LNCAP (cell line): Measurements from ENCODE around the gene NUP210.

ENCODE experiments used
- TF ChIP-seq, protein P1 (sequence below): fragments of 450-650 bp; IDR thresholded peaks from 2 replicates; pipeline ENCODE4 v1.5.1; 2017; ENCODE audit warnings: mild to moderate bottlenecking

NUP210 gene

DNA sequence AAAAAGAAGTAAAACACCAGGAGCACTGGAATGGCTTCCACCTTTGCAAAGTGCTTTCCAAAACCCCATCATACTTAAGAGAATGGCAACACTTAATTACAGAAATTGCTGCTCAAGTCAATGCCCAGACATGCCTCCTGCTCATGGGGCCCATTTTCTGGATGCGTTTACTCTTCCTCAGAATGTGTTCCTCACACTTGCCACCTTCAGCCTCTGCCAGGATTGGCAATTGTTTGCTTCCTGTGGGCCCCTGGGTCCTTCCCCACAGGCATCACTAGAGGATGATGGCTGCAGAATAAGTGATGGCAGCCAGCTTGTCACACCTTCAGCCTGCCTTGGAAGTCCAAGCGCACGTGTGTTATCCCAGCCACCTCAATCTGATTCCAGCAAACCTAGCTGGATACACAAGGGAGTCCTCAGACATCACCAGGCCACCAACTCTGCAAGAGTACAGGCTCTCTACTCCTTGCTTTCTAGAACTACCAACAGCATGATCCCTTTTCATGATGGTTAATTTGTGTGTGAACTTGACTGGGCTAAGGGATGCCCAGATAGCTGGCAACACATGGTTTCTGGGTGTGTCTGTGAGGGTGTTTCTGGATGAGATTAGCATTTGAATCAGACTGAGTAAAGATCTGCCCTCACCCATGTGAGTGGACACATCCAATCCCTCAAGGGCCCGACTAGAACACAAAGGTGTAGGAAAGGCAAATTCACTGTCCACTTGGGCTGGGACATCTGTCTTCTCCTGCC lies 4.9 kb upstream of the NUP210 start:
- TF ChIP-seq, protein P1, sequence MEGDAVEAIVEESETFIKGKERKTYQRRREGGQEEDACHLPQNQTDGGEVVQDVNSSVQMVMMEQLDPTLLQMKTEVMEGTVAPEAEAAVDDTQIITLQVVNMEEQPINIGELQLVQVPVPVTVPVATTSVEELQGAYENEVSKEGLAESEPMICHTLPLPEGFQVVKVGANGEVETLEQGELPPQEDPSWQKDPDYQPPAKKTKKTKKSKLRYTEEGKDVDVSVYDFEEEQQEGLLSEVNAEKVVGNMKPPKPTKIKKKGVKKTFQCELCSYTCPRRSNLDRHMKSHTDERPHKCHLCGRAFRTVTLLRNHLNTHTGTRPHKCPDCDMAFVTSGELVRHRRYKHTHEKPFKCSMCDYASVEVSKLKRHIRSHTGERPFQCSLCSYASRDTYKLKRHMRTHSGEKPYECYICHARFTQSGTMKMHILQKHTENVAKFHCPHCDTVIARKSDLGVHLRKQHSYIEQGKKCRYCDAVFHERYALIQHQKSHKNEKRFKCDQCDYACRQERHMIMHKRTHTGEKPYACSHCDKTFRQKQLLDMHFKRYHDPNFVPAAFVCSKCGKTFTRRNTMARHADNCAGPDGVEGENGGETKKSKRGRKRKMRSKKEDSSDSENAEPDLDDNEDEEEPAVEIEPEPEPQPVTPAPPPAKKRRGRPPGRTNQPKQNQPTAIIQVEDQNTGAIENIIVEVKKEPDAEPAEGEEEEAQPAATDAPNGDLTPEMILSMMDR, result no peak

DNA sequence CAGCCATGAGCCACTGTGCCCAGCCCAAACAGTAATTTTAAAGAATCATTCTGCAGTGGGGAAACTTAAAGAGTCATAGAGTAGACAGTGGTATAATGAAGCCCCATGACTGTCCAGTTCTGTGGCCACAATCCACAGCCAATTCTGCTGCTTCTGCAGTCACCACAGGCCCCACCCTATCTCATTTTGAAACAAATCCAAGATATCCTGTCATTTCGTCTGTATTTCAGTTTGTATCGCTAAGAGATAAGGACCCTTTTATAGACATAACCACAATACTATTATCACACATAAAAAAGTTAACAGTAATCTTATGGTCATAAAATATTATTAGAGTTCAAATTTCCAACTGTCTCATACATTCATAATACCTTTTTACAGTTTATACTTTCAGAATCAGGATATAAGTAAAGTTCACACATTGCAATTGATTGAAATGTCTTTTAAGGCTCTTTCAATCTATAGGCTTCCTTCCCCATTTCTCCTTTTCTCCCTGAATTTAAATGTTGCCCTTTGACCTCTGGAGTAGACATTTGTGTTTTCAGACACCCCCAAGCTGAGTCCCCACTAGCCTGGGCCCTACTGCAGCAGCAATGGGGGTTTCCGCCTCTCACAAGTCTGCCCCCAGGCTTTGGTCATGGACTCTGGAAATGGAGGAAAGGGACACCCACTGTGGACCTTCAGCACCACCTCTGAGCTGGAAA lies 4.2 kb upstream of the NUP210 start:
- TF ChIP-seq, protein P1, result no peak

DNA sequence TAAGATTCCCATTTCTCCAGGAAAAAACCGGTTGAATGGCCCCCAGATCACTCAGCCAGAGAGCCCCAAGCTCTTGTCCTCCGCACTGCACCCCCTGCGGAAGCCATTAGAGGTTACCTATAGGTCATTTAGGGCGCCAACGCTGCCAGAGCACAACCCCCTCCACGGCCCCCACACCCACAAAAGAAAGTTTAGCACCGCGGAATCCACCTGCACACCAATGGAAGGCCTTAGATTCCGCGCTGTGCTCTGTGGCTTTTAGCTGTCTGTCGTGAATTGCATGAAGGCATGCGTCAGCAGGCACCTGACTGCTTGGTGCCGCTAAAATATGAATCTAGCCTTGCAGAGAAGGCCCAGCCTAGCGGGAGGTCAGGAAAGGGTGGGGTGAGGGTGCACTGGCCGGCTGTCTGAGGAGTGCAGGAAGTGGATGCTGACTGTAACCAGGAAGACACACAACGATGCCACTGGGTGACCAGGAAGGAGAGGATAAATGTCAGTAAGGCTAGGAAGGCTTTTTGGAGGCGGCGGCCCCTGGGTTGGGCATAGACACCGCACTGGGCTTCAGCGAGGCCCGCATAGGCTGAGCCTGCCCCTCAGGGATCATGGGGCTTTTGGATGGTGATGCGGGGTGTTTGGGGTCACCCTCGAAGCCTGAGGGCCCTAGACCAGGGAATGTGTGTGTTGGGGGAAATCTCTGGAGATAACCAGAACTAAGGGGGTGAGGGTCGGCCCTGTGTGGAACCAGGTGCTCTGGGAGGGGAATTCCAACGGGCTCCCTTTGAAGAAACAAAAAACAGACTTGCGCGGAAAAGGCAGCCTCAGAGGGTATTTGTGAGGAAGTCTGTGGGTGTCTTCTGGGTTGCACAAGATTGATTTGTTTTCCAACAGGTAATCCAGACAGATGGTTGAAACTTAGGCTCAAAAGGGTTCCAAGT lies 976 bp upstream of the NUP210 start:
- TF ChIP-seq, protein P1, result no peak

DNA sequence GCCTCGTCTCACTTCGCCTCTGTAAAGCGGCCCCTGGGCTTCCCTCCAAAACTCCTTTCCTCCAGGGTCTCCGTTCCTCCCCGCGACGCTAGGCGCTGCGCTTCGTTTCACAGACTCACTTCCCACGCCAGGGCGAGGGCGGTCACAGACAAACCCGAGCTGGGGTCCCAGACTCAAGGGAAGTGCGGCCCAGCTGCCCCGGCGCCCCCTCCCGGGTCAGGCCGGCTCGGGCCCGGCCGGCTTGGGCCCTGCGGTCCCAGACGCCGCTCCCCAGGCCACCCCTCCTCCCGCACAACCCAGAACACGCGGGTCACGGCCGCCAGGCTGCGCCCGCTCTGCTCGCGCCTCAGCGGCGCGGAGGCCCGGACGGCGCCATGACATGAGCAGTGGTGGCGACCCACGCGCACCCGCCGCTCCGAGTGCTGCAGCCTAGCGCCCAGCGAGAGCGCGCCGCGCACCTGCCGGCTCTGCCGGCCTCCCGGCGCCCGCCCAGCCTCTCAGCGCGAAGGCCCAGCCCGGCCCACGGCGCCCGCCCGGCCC lies 547 bp downstream of the NUP210 start:
- TF ChIP-seq, protein P1, result no peak

DNA sequence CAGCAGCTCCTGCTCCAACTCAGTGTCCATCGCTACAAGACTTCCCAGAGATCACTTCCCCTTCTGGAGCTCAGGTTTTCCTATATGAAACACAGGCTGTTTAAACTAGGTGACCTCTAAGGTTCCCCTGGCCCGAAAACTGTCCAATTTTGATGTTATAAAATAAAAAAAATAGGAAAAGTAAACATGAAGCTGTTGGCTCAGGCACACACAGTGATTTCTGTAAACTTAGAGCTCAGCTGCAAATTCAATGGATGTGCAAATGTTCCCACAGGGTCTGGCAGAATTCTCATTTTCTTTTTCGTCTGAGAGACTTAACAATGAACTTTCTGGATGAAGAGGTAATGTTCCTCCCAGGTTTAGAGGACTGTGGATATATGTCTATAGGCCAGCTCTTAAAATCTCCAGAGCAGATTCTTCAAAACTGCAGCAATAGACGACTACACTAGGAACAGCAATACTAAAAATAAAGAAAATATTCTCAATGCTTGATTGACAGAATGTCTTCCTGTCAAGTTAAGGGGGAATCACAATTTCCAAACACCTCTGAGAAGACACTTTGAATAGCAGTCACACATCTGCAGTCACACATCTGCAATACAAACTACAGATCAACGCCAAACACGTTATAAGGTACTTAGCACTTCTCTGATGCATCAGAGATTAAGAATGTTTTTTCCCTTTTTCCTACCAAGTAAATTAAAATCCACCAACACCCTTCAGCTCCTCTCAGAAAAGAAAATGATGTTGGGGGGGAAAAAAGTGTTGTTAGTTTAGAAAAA lies 2.8 kb downstream of the NUP210 start:
- TF ChIP-seq, protein P1, result no peak

DNA sequence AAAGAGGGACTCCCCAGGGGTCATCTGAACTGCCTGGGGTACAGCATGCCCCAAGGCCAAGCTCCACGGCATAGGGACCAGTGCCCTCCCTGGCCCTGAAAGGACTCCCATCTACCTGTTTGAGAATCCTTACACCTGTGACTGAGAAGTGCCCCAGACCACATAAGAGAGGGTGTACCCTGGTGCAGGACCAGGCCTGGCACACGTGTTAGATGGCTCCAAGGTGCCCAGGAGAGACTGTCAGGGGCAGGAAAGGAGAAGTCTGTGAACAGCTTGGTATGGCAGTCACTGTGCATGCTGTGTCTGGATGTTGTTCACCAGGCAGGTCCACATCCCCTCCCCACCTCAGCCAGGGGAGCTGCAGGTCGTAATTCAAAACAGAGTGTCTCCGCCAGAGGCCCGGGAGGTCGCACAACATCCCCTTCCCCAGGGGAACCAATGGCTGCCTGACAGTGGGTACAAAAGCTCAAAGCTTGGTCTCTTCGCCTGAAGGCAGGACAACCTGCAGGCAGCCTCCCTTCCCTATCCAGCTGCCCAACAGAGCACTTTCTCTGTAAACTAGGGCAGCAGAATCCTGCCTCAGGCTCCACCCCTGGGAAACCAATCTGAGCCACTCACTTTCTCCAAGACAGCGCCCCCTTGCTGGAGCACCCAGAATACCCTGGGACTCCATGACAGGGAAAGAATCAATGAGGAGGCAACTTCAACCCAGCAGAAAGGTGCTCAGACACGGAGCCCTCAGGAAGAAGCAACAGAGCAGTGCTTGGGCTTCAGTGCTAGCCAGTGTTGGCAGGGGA lies 3.9 kb downstream of the NUP210 start:
- TF ChIP-seq, protein P1, result peak; percentile 42; the same call in 1 of the 2 replicates
